ENCODE measurements around the gene TMEM245.

- TF ChIP-seq, protein P1, sequence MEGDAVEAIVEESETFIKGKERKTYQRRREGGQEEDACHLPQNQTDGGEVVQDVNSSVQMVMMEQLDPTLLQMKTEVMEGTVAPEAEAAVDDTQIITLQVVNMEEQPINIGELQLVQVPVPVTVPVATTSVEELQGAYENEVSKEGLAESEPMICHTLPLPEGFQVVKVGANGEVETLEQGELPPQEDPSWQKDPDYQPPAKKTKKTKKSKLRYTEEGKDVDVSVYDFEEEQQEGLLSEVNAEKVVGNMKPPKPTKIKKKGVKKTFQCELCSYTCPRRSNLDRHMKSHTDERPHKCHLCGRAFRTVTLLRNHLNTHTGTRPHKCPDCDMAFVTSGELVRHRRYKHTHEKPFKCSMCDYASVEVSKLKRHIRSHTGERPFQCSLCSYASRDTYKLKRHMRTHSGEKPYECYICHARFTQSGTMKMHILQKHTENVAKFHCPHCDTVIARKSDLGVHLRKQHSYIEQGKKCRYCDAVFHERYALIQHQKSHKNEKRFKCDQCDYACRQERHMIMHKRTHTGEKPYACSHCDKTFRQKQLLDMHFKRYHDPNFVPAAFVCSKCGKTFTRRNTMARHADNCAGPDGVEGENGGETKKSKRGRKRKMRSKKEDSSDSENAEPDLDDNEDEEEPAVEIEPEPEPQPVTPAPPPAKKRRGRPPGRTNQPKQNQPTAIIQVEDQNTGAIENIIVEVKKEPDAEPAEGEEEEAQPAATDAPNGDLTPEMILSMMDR (IDR thresholded peaks at IDR 0.05; ENCODE audit: low read depth, low read length, poor library complexity, severe bottlenecking), result no peak
- no peak for TF ChIP-seq EZH2phosphoT487 (IDR thresholded peaks at IDR 0.05; ENCODE audit: borderline replicate concordance, low read length)
These were observed 1.6 kb downstream of the TMEM245 start for GRCh38 chr9:109117856-109118807.

All from DOHH2 (cell line).